Transverse colon (tissue), 3 donors: ENCODE measurements around the gene HMMR.

Source experiments
- CTCF ChIP-seq, 5 experiments: fragments of 200-600 bp in 3 of 5; fragments of 450-650 bp in 2 of 5; sonication (generic) in 3 of 5; IDR thresholded peaks; 1 replicate in 2 of 5; 2 replicates in 3 of 5; pipeline ENCODE4 v1.5.1; 2016 to 2017; ENCODE audit warnings: antibody characterized with exemption in 5 of 5, inconsistent platforms in 3 of 5, mild to moderate bottlenecking in 2 of 5, moderate library complexity in 1 of 5
- POLR2A ChIP-seq: fragments of 450-650 bp; IDR thresholded peaks from one replicate; pipeline ENCODE4 v1.6.1; 2016; ENCODE audit warnings: antibody characterized with exemption, mild to moderate bottlenecking, moderate library complexity

- no peak for TF ChIP-seq POLR2A
- TF ChIP-seq CTCF (IDR thresholded peaks at IDR 0.05): no peak
Measured at GRCh38 chr5:163451489-163451888, 8.9 kb upstream of the HMMR start.
